Neural crest cell (in vitro differentiated cells): ENCODE measurements around the gene MMD. TPM values are rescaled to one million over a fixed set of nuclear protein-coding genes. Genes with fewer than 3 reads are reported as not detected.

Source experiments
- DNase-seq: peaks from one replicate; pipeline ENCODE4 v3.0.0; 2021; ENCODE audit warnings: low read depth, mixed read lengths, low spot score
- H3K27ac Mint-ChIP-seq: one replicate; pipeline ENCODE4 v1.8.0; 2021; ENCODE audit warnings: mild to moderate bottlenecking, mixed read lengths; ENCODE audit not compliant: unreplicated experiment
- H3K27me3 Mint-ChIP-seq: 2 replicates; pipeline ENCODE4 v1.8.0; 2021; ENCODE audit warnings: low read depth, mild to moderate bottlenecking, mixed read lengths
- H3K36me3 Mint-ChIP-seq: 2 replicates; pipeline ENCODE4 v1.8.0; 2021; ENCODE audit warnings: low read depth, mild to moderate bottlenecking, mixed read lengths
- H3K4me1 Mint-ChIP-seq: 2 replicates; pipeline ENCODE4 v1.8.0; 2021; ENCODE audit warnings: mixed read lengths
- H3K4me3 Mint-ChIP-seq: one replicate; pipeline ENCODE4 v1.8.0; 2021; ENCODE audit warnings: mild to moderate bottlenecking, mixed read lengths
- H3K9me3 Mint-ChIP-seq: 2 replicates; pipeline ENCODE4 v1.8.0; 2021; ENCODE audit warnings: mixed read lengths
- CTCF ChIP-seq: fragments of 200-600 bp; sonication (generic); conservative IDR thresholded peaks from 2 replicates; pipeline ENCODE4 v1.5.0; 2021; ENCODE audit warnings: antibody characterized with exemption, mild to moderate bottlenecking
- total RNA-seq: library from RNA; stranded (reverse); gene quantifications from 2 replicates; pipeline ENCODE4 v1.2.1, GENCODE V29; 2021

Gene MMD
- total RNA-seq, 1 donor from 2014 or later, result 46.6 TPM

- no peaks in the 10 kb centered on the region for H3K36me3 Mint-ChIP-seq
- DNase-seq, result no peak
- H3K9me3 Mint-ChIP-seq, result peaks cover 16% of the 10 kb centered on the region
- no peaks in the 10 kb centered on the region for H3K27me3 Mint-ChIP-seq
- no peak overlapping the region for H3K27ac Mint-ChIP-seq
- peaks cover 6% of the 10 kb centered on the region for H3K4me1 Mint-ChIP-seq
- no peak for TF ChIP-seq CTCF
- H3K4me3 Mint-ChIP-seq, result no peak overlapping the region
Measured at GRCh38 chr17:55363033-55363432, 58.6 kb downstream of the MMD start.

DNA sequence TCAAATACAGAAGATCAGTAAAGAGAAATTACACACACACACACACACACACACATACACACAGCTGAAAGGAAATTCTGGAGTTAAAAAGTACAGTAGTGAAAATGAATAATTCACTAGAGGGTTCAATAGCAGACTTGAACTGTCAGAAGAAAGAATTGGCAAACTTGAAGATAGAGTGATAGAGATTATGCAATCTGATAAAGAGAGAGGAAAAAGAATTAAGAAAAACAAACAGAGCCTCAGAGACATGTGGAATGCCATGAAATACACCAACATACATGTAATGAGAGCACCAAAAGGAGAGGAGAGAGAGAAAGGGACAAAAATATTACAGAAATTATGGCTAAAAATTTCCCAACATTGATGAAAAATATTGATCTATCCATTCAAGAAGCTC lies 60.7 kb downstream of the MMD start:
- Mint-ChIP-seq H3K4me1 (peaks cover 7% of the 10 kb centered on the region), H3K36me3 (no peaks in the 10 kb centered on the region), H3K27ac (no peak overlapping the region), H3K27me3 (no peaks in the 10 kb centered on the region), H3K4me3 (no peak overlapping the region), H3K9me3 (peaks cover 13% of the 10 kb centered on the region)
- no peak for DNase-seq
- TF ChIP-seq CTCF, result no peak

DNA sequence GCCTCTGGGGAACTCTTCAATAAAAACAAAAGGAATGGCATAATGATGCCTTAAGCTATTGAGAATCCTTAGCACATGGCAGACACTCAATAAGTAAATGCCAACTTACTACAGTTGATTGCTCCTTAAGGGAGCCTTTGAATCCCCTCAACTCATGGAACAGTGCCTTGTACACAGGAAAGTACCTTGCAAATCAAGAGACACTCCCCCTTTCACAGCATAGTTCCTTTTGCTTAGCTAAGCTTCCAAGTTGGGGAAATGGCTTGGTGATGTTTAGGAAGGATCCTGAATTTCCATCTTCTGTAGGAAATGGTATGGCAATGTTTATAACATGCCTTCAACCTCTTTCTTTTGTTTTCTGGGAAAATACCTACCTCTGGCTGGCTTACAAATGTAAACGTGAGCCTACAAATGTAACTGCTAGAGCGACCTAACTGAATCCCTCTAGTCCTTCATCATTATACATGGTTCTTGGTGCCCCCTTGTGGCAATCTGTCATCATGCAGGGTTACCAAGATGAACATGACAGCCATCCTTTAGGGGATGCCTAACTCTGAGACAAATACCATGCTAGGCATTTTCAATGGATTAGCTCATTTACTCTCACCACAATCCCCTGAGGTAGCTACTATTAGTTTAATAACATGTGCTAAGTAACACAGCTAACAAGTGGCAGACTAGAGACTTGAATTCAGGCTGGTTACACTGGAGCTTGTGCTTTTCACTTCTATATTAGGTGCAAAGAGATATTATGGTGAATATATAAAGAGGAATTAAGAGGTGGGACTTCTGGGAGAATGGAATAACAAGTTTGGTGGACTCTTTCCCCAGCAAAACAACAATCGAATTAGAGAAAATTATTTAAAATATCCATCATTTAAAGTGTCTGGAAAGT lies 65.0 kb downstream of the MMD start:
- peaks cover 4% of the 10 kb centered on the region for H3K4me1 Mint-ChIP-seq
- peak; percentile 70 for DNase-seq
- peaks cover 4% of the 10 kb centered on the region for H3K9me3 Mint-ChIP-seq
- no peak overlapping the region for H3K27ac Mint-ChIP-seq
- H3K36me3 Mint-ChIP-seq, result no peaks in the 10 kb centered on the region
- H3K4me3 Mint-ChIP-seq, result no peak overlapping the region
- no peaks in the 10 kb centered on the region for H3K27me3 Mint-ChIP-seq
- peak; percentile 80 for TF ChIP-seq CTCF

DNA sequence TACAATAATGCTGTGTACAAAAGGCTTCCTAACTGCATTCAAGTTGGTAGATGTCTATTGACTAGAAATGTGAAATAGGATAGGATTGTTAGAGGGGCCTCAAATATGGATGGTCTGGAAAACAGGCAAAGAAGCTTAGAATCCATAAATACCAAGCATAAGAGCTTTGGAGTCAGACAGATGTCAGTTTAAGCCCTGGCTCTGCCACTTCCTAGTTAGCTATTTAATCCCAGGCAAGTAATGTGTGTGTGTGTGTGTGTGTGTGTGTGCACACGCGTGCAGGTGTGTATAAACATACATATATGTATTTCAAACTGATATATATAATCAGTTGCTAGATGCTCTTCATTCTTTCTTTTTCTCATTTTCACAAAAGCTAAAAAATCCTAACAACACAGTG lies 66.7 kb downstream of the MMD start:
- no peak overlapping the region for H3K4me3 Mint-ChIP-seq
- TF ChIP-seq CTCF, result no peak
- no peaks in the 10 kb centered on the region for H3K9me3 Mint-ChIP-seq
- no peak overlapping the region for H3K27ac Mint-ChIP-seq
- peaks cover 9% of the 10 kb centered on the region for H3K4me1 Mint-ChIP-seq
- no peaks in the 10 kb centered on the region for H3K27me3 Mint-ChIP-seq
- no peaks in the 10 kb centered on the region for H3K36me3 Mint-ChIP-seq
- DNase-seq, result no peak

GRCh38 chr17:55354010-55354409 lies 67.6 kb downstream of the MMD start:
- no peak overlapping the region for H3K4me3 Mint-ChIP-seq
- H3K9me3 Mint-ChIP-seq, result no peaks in the 10 kb centered on the region
- DNase-seq, result no peak
- no peak for TF ChIP-seq CTCF
- H3K36me3 Mint-ChIP-seq, result no peaks in the 10 kb centered on the region
- H3K27me3 Mint-ChIP-seq, result no peaks in the 10 kb centered on the region
- H3K4me1 Mint-ChIP-seq, result peaks cover 9% of the 10 kb centered on the region
- H3K27ac Mint-ChIP-seq, result no peak overlapping the region
